ENCODE data around the gene CEP57.
"Not testable (repeated sequence)": the region's sequence is repeated elsewhere in the genome, so short reads cannot be mapped to it uniquely, and the experiment has no call there.

DNA sequence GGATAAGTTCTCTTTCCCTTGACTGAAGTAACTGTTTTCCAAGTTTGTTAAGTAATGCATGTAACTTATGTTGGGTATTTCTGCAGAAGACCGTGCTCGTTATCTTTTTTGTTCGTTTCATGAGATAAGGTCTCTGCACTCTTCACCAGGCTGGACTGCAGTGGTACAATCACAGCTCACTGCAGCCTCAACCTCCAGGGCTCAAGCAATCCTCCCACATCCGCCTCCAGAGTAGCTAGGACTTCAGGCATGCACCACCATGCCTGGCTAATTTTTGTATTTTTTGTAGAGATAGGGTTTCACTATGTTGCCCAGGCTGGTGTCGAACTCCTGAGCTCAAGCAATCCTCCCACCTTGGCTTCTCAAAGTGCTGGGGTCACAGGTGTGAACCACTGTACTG, 64.1 kb downstream of the CEP57 start:
- TF ChIP-seq, protein P1, sequence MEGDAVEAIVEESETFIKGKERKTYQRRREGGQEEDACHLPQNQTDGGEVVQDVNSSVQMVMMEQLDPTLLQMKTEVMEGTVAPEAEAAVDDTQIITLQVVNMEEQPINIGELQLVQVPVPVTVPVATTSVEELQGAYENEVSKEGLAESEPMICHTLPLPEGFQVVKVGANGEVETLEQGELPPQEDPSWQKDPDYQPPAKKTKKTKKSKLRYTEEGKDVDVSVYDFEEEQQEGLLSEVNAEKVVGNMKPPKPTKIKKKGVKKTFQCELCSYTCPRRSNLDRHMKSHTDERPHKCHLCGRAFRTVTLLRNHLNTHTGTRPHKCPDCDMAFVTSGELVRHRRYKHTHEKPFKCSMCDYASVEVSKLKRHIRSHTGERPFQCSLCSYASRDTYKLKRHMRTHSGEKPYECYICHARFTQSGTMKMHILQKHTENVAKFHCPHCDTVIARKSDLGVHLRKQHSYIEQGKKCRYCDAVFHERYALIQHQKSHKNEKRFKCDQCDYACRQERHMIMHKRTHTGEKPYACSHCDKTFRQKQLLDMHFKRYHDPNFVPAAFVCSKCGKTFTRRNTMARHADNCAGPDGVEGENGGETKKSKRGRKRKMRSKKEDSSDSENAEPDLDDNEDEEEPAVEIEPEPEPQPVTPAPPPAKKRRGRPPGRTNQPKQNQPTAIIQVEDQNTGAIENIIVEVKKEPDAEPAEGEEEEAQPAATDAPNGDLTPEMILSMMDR (conservative IDR thresholded peaks at IDR 0.05 in 1 of 2, IDR thresholded peaks at IDR 0.05 in 1 of 2; ENCODE audit: low read depth in 1 of 2, low read length in 2 of 2): not testable (repeated sequence)
- TF ChIP-seq EZH2 (IDR thresholded peaks at IDR 0.05; ENCODE audit: low read length, missing control alignments): not testable (repeated sequence)

Measured in fibroblast of lung (primary cell).